GM12874 (cell line): ENCODE data around the gene CLEC3A.

Experiments
- TF ChIP-seq, protein P1 (sequence below): IDR thresholded peaks from 2 replicates; pipeline ENCODE4 v1.5.1; 2011; ENCODE audit warnings: low read depth, mild to moderate bottlenecking, control low read depth, low read length, moderate library complexity; ENCODE audit not compliant: insufficient read depth

Gene CLEC3A

DNA sequence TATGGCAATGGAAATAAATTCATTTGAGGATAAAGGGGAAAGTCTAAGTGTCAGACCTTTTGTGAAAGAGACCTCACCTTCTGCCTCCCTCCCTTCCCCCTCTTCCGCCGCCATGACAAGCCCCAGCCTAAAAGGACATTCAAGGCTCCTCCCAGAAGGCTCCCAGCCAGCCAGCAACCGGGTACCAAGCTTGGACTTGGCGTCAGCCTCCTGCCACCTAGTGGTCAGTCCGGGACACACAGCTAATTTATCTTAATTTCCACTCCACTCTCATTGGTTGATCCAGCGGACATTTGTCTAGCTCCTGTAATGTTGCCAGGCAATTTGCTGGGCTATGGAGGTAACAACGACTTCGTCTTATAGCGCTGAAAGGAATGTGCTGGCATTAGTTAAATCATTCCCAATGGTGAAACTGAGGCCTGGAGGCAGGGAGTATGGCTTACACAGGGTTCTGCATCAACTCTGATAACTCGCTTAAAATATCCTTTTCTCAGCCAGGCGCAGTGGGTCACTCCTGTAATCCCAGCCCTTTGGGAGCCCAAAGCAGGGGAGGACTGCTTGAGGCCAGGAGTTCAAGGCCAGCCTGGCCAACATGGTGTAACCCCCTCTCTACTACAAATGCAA, 19.3 kb upstream of the CLEC3A start:
- TF ChIP-seq, protein P1, sequence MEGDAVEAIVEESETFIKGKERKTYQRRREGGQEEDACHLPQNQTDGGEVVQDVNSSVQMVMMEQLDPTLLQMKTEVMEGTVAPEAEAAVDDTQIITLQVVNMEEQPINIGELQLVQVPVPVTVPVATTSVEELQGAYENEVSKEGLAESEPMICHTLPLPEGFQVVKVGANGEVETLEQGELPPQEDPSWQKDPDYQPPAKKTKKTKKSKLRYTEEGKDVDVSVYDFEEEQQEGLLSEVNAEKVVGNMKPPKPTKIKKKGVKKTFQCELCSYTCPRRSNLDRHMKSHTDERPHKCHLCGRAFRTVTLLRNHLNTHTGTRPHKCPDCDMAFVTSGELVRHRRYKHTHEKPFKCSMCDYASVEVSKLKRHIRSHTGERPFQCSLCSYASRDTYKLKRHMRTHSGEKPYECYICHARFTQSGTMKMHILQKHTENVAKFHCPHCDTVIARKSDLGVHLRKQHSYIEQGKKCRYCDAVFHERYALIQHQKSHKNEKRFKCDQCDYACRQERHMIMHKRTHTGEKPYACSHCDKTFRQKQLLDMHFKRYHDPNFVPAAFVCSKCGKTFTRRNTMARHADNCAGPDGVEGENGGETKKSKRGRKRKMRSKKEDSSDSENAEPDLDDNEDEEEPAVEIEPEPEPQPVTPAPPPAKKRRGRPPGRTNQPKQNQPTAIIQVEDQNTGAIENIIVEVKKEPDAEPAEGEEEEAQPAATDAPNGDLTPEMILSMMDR, result peak; percentile 81

DNA sequence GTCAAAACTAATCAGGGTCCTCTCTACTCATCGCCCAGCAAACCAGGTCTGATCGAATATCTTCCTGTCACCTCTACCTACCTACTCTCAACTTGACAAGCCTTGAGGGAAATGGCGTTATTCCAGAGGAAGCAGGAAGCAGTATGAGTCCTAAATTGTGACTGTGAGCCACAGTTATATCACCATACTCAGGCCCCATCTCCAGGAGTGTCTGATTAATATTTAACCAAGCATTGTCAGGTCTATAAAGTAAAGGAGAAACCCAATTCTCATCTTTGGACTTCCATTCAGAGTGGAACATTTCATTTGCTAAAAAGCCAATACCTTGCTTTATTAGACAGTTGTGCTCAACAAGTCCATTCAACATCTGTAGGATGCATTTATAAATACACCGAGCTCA, 17.8 kb upstream of the CLEC3A start:
- TF ChIP-seq, protein P1, result no peak

DNA sequence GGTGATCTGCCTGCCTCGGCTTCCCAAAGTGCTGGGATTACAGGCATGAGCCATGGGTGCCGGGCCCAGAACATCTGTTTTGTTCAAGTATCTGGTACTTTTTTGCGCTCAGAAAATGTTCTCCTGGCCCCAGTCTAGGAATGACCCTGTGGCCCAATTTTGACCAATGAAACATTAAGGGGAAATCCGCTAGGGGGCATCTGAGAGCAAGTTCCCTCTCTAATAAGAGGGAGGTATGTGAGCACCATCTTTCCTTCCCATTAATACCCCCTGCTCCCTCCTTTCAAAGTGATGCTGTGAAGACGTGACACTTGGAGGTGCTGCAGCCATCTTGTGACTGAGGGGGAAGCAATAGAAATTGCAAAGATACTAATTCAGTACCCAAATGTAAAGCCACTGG, 16.5 kb upstream of the CLEC3A start:
- TF ChIP-seq, protein P1, result peak; percentile 55

DNA sequence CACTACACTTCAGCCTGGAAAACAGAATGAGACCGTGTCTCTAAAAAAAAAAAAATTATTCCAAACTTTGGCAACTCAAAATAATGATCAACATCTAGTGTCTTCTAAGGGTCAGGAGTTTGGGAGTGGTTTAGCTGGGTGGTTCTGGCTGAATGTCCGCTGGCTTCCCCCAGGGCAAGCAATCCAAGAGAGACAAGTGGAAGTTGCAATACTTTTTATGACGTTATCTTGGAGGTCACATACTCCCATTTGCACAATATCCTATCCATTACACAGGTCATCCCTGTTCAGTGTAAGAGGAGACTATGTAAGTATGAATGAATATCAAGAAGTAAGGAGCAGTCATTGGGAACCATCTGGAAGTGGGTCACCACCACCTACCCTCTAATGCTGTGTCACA, 15.2 kb upstream of the CLEC3A start:
- TF ChIP-seq, protein P1, result no peak

DNA sequence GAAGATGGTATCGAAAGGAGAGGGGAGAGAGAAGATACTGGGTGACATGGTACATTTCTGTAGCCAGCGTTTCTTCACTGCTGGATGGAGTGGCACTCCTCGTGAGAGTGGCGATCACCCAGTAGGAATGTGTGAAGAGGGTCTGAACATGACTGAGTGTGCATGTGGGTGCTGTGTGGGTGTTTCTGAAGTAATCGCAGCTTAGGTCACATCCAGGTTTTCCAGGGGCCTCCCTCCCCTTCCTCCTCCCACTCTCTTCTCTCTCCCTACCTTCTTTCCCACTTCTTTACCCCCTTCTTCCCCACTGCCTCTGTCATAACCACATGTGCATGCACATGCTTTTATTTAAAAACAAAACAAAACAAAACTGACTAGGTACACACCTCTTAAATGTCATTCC, 1.8 kb downstream of the CLEC3A start:
- TF ChIP-seq, protein P1, result no peak

DNA sequence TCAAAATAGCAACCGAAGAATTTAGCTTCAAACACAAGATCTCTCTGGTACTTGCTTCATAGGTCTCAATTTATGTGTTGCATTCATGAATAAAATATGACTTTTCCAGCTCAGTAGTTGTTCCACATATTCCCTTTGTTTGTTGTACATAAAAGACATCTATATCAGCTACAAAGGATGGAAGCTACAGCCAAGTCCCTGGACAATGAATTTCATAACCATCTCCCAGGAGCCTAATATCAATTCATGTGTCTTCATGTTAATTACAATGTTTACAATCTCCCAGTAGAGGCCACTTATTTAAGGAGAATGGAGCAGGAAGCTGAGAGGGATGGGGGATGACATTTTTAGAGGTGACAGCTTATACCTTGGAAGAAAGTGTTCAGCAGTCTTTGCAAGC, 3.3 kb downstream of the CLEC3A start:
- TF ChIP-seq, protein P1, result no peak

DNA sequence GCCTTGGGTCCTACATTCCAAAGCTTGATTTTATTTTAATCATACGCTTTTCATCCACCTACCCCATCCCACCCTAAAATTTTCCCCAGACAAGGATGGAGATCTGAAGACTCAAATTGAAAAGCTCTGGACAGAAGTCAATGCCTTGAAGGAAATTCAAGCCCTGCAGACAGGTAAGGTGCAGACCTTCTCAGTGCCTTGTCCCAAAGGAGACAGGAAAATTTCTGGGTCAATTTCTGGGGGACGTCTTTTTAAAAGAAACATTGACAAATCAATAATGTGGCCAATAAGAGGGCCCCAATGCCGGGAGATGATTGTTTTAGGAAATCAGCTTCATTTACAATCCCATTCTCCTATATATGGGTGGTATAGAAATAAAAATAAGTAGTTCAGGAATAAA, 5.7 kb downstream of the CLEC3A start:
- TF ChIP-seq, protein P1, result no peak
